Sigmoid colon (tissue), 7 donors: ENCODE results near the gene ELP4. TPM values are rescaled to one million over a fixed set of nuclear protein-coding genes. Genes with fewer than 3 reads are reported as not detected.

Experiments used
- DNase-seq: peaks from one replicate; pipeline ENCODE4 v3.0.0-alpha.2; 2019
- H3K27ac ChIP-seq, 4 donors: fragments of 200-600 bp; sonication (generic); one replicate each; pipeline ENCODE4 v1.5.1; 2016 to 2019; ENCODE audit warnings: mild to moderate bottlenecking in 1 of 4
- H3K27me3 ChIP-seq, 3 donors: fragments of 200-600 bp; sonication (generic); one replicate each; pipeline ENCODE4 v1.5.1; 2019; ENCODE audit warnings: mild to moderate bottlenecking in 1 of 3
- H3K36me3 ChIP-seq, 4 donors: fragments of 200-600 bp; sonication (generic); one replicate each; pipeline ENCODE4 v1.5.1; 2016 to 2019
- H3K4me1 ChIP-seq, 4 donors: fragments of 200-600 bp; sonication (generic); one replicate each; pipeline ENCODE4 v1.5.1; 2017 to 2019
- H3K4me3 ChIP-seq, 4 donors: fragments of 200-600 bp; sonication (generic); one replicate each; pipeline ENCODE4 v1.5.1; 2017 to 2019; ENCODE audit warnings: mild to moderate bottlenecking in 2 of 4, moderate library complexity in 1 of 4
- H3K9me3 ChIP-seq, 4 donors: fragments of 200-600 bp in 3 of 4; sonication (generic) in 3 of 4; one replicate each; pipeline versions ENCODE4 v1.5.1 to v1.6.1; 2013 to 2019
- CTCF ChIP-seq, 4 experiments: fragments of 450-650 bp in 3 of 4; fragments of 200-600 bp in 1 of 4; IDR thresholded peaks; one replicate each; pipeline ENCODE4 v1.5.1; 2016 to 2019; ENCODE audit warnings: antibody characterized with exemption in 4 of 4, mild to moderate bottlenecking in 3 of 4, moderate library complexity in 2 of 4
- EP300 ChIP-seq, 4 donors: sonication (generic); formaldehyde crosslinking; IDR thresholded peaks; one replicate each; pipeline ENCODE4 v1.6.1; 2017; ENCODE audit warnings: antibody characterized with exemption in 4 of 4
- POLR2A ChIP-seq, 2 donors: fragments of 450-650 bp; IDR thresholded peaks; one replicate each; pipeline ENCODE4 v1.6.1; 2016; ENCODE audit warnings: antibody characterized with exemption in 2 of 2, mild to moderate bottlenecking in 2 of 2, moderate library complexity in 2 of 2
- POLR2AphosphoS5 ChIP-seq, 4 donors: sonication (generic); formaldehyde crosslinking; IDR thresholded peaks; one replicate each; pipeline ENCODE4 v1.6.1; 2017; ENCODE audit warnings: antibody characterized with exemption in 4 of 4
- WGBS, 2 donors: extraction: QIAGEN DNeasy Blood & Tissue Kit; methylation state at CpG; one replicate each; pipeline ENCODE4 v1.1.7; 2013; 5-methylcytosine and 5-hydroxymethylcytosine counted together
- intact Hi-C: fragments of 100-400 bp; cut with DNase I; formaldehyde crosslinking; loops from one replicate; pipeline ENCODE4 v1.15.1; 2023
- polyA plus RNA-seq, 3 donors: library from polyadenylated mRNA; stranded (reverse); fragments of 200-250 nt; gene quantifications; one replicate each; pipeline ENCODE4 v1.2.3, GENCODE V29; 2013
- total RNA-seq, 4 donors: library from RNA; depleted of rRNA; stranded (reverse); fragments of >200 nt; gene quantifications; one replicate each; pipeline ENCODE4 v1.1.0, GENCODE V29; 2016
- donor health status: healthy with polysubstance abuse.
- donor health status: Bipolar disorder and iron deficiency.
- donor health status: healthy.

ELP4 gene
- total and polyA plus RNA-seq, 7 donors: 9.0 to 32.7 (median 18.5) TPM

DNA sequence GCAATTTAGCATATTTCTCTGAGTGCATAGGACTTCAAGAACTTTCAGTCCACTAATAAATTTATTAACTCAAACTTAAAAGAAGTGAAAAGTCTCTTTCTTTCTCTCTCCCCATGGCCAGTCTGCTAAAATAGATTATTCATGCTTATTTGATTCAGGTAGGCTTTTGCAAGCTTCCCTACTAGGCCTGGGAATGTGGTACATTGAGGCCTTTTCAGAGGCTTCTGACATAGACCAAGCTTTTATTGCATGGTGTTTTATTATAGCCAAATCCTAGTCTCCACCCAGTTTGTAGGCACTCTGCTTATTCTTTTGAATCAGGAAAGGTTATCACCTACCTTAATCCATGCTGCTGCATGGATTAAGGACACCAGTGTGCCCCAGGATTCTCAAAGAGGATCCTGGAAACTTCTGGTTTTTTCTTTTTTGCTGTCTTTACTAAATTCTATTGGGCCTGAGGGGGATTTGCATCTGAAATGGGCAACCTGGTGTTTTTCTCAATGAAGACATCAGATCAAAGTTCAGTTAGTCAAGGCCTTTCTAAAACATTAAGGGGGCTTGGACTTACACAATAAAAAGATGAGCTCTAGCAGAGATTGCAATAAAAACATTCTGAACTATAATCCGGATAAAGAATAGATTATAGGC is 92.2 kb downstream of the ELP4 start:
- intact Hi-C loops: no loop called here
- TF ChIP-seq POLR2A (IDR thresholded peaks at IDR 0.05): no peak
- TF ChIP-seq EP300 (IDR thresholded peaks at IDR 0.05): no peak
- DNase-seq: no peak
- WGBS, 2 donors: 93 to 99% methylated on average over 1 of the region's 1 CpG
- Histone ChIP-seq H3K27ac (no peak overlapping the region), H3K9me3 (no peaks in the 10 kb centered on the region), H3K36me3 (no peaks in the 10 kb centered on the region), H3K4me3 (no peak overlapping the region), H3K4me1 (no peaks in the 10 kb centered on the region), H3K27me3 (no peaks in the 10 kb centered on the region)

DNA sequence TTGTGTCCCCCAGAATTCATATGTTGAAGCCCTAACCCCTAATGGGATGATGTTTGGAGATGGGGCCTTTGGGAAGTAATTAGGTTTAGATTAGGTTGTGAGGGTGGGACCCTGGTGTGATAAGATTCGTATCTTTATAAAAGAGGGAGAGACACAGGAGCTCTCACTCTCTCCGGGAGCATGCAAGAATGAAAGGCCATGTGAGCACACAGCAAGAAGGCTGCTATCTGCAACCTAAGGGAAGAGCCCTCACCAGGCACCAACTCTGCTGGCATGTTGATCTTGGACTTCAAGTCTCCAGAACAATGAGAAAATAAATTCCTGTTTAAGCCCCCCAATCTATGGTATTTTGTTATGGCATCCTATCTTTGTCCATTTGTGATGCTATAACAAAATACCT is 97.3 kb downstream of the ELP4 start:
- no peak overlapping the region for H3K27ac ChIP-seq
- WGBS, 2 donors: 94 to 95% methylated on average over 2 of the region's 2 CpGs
- H3K36me3 ChIP-seq: no peaks in the 10 kb centered on the region
- DNase-seq: no peak
- H3K4me1 ChIP-seq: no peaks in the 10 kb centered on the region
- no peaks in the 10 kb centered on the region for H3K9me3 ChIP-seq
- H3K27me3 ChIP-seq: no peaks in the 10 kb centered on the region
- intact Hi-C loops: no loop called here
- TF ChIP-seq EP300 (IDR thresholded peaks at IDR 0.05) (no peak), POLR2AphosphoS5 (IDR thresholded peaks at IDR 0.05) (no peak)
- no peak overlapping the region for H3K4me3 ChIP-seq

DNA sequence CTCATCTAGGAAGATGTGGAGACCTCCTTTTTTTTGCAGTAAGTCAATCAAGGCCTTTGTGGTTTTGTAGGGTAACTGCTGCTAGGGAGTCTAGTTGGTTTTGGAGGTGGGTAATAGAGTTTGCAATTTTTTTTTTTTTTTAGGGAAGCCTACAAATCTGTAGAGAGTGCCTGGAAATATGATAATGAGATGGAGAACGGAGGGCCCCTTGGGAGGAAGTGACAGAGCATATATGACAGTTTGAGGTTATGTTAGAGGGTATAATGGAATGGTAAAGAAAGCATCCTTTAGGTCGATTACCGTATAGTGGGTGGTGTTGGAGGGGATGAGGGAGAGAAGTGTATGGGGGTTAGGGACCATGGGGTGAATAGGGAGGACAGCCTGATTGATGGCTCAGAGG is 98.3 kb downstream of the ELP4 start:
- no peak overlapping the region for H3K4me3 ChIP-seq
- no peak for DNase-seq
- H3K27me3 ChIP-seq: no peaks in the 10 kb centered on the region
- H3K4me1 ChIP-seq: no peaks in the 10 kb centered on the region
- WGBS, 2 donors: 77 to 97% methylated on average over 3 of the region's 3 CpGs
- intact Hi-C loops: no loop called here
- TF ChIP-seq POLR2AphosphoS5 (IDR thresholded peaks at IDR 0.05): no peak
- TF ChIP-seq CTCF (IDR thresholded peaks at IDR 0.05): no peak
- no peak for TF ChIP-seq POLR2A (IDR thresholded peaks at IDR 0.05)
- no peak for TF ChIP-seq EP300 (IDR thresholded peaks at IDR 0.05)
- no peaks in the 10 kb centered on the region for H3K36me3 ChIP-seq
- H3K9me3 ChIP-seq: no peaks in the 10 kb centered on the region
- H3K27ac ChIP-seq: no peak overlapping the region

DNA sequence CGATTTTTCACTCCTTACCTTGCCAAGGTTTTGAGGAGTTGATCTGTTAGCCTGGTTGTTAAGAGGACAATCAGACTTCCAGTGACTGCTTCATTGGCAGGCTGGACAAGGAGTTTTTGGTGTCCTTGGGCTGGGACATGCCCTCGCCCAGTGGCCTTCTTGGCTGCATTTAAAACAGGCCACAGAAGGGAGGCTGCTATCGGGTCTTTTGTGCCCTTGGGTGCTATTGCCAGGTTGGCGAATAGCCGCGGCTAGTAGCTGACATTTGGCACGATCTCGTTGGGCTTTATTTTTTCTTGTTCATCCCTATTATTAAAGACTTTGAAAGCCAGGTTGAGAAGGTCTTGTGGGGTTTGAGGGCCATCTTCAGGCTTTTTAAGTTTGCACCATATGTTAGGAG is 99.4 kb downstream of the ELP4 start:
- no peaks in the 10 kb centered on the region for H3K9me3 ChIP-seq
- no peaks in the 10 kb centered on the region for H3K4me1 ChIP-seq
- intact Hi-C loops: no loop called here
- no peak for TF ChIP-seq POLR2AphosphoS5 (IDR thresholded peaks at IDR 0.05)
- TF ChIP-seq POLR2A (IDR thresholded peaks at IDR 0.05): no peak
- no peak for TF ChIP-seq CTCF (IDR thresholded peaks at IDR 0.05)
- TF ChIP-seq EP300 (IDR thresholded peaks at IDR 0.05): no peak
- H3K27ac ChIP-seq: no peak overlapping the region
- no peaks in the 10 kb centered on the region for H3K36me3 ChIP-seq
- no peak for DNase-seq
- no peaks in the 10 kb centered on the region for H3K27me3 ChIP-seq
- H3K4me3 ChIP-seq: no peak overlapping the region
- WGBS, 2 donors: 98% methylated on average over 8 of the region's 8 CpGs

GRCh38 chr11:31610544-31610943 is 101.0 kb downstream of the ELP4 start:
- TF ChIP-seq CTCF (IDR thresholded peaks at IDR 0.05): no peak
- TF ChIP-seq EP300 (IDR thresholded peaks at IDR 0.05): no peak
- TF ChIP-seq POLR2A (IDR thresholded peaks at IDR 0.05): no peak
- TF ChIP-seq POLR2AphosphoS5 (IDR thresholded peaks at IDR 0.05): no peak
- Histone ChIP-seq H3K36me3 (no peaks in the 10 kb centered on the region), H3K27ac (no peak overlapping the region), H3K4me1 (no peaks in the 10 kb centered on the region), H3K4me3 (no peak overlapping the region), H3K27me3 (no peaks in the 10 kb centered on the region), H3K9me3 (no peaks in the 10 kb centered on the region)
- intact Hi-C loops: no loop called here
- DNase-seq: no peak

DNA sequence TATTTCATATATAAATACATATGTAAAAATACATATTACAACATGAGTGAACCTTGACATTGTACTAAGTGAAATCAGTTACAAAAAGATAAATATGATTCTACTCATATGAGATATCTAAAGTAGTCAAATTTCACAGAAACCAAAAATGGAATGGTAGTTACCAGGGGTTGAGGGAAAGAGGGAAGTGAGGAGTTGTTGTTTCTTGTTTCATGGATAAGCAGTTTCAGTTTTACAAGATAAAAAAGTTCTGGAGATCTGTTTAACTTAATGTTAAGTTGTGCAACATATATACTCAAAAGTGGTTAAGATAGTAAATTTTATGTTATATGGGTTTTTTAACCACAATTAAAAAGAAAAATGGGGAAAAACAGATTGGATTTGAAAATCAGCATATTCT is 107.7 kb downstream of the ELP4 start:
- no peaks in the 10 kb centered on the region for H3K9me3 ChIP-seq

More for the DNA sequence above, 107.7 kb downstream of the ELP4 start:
- Histone ChIP-seq H3K36me3 (no peaks in the 10 kb centered on the region), H3K27ac (no peak overlapping the region), H3K4me1 (no peaks in the 10 kb centered on the region), H3K27me3 (no peaks in the 10 kb centered on the region), H3K4me3 (no peak overlapping the region)
- no peak for DNase-seq
- TF ChIP-seq POLR2AphosphoS5 (IDR thresholded peaks at IDR 0.05) (no peak), POLR2A (IDR thresholded peaks at IDR 0.05) (no peak), CTCF (IDR thresholded peaks at IDR 0.05) (no peak), EP300 (IDR thresholded peaks at IDR 0.05) (no peak)
- intact Hi-C loops: no loop called here
